ENCODE measurements around the gene FGB. TPM values are rescaled to one million over a fixed set of nuclear protein-coding genes. Genes with fewer than 3 reads are reported as not detected.

Gene FGB
- total RNA-seq, 1 experiment from 2014 or later = 2.0 TPM

DNA sequence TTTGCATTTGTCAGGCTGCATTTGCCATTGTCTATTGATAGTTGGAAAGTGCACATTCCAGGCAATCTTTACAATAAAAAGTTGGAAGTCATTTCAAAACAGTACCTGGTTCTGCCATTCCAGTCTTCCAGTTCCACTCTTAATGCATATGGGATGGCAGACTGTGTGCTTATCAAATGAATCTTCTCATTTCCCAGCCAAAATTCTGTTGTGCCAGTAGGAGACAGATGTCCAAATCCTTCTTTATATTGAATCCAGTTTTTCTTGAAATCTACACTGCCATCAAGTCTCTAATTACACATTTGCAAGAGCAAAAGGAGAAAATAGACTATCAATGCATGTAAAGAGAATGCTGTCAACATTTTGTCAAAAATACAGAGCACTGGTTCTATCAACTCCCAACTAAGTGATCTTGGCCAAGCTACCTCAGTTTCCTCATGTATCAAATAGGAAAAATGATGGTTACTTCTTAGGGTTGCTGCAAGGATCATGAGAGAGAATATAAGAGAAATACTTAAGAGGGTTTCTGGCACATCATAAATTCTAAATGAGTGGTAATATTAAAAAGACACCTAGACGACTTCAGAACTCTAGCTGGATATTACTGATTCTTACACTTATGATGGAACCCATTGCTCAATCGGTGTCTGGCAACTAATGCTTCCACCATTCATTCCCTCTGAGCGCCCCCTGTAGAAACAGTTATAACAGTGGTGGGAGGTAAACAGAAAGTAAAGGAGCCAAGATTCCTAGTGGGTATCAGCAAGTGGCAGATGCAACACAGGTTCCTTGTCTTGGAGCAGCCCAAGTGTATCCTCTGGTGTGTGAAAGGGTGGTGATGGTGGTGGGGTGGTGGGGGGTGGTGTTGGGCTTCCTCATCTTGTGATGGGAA is 45.8 kb downstream of the FGB start:
- intact Hi-C loops (cut with micrococcal nuclease; ENCODE audit: unreplicated experiment) = no loop called here

DNA sequence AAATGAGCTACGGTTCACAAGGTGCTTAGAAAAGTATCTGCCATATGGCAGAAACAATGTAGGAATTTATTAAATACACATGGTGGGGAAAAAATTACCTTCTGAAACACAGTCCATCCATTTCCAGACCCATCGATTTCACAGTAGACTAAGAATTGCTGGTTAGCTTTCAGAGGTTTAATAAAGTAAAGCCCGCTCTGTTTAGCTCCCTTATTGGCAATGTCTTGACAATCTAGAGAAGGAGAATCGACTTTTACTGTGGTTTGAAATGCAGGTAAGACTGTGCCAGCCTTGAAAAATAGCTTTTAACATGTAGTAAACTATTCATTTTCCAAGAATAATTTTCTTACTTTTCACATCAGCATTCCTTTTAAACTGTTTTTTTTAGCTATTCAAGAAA is 46.7 kb downstream of the FGB start:
- Histone ChIP-seq H3K4me3 (ENCODE audit: low read depth in 2 of 2, low read length in 2 of 2) (no peak overlapping the region), H3K9me3 (ENCODE audit: control insufficient read depth, insufficient read depth, low read depth, low read length) (no peaks in the 10 kb centered on the region), H3K36me3 (ENCODE audit: control insufficient read depth, insufficient read depth, low read length) (no peaks in the 10 kb centered on the region), H3K27ac (ENCODE audit: low read length) (no peak overlapping the region), H3K4me1 (ENCODE audit: control insufficient read depth, insufficient read depth, low read length) (no peaks in the 10 kb centered on the region), H3K27me3 (ENCODE audit: control insufficient read depth, insufficient read depth, low read length) (no peaks in the 10 kb centered on the region)
- CTCF ChIA-PET = interaction anchor here (1.2 kb wide), 1 partner anchor 9 kb away, joined by 3 read pairs; no protein-coding TSS in a partner anchor
- intact Hi-C loops (cut with micrococcal nuclease; ENCODE audit: unreplicated experiment) (no loop called here), in situ Hi-C loops (cut with HindIII; ENCODE audit: low pct_unique_long_range_greater_than_20kb, low sequenced_read_pairs) (no loop called here)
- ATAC-seq (no peak), DNase-seq (ENCODE audit: low read depth, low spot score) (no peak)
- POLR2A ChIA-PET = no interaction called here
- TF ChIP-seq SIN3A (IDR thresholded peaks at IDR 0.05; ENCODE audit: borderline replicate concordance, insufficient read depth, low read depth, low read length) (no peak), POLR2AphosphoS5 (IDR thresholded peaks at IDR 0.05; ENCODE audit: low read depth, low read length) (no peak), TCF7L2 (IDR thresholded peaks at IDR 0.05; ENCODE audit: low read depth, low read length) (no peak)
- TF ChIP-seq, protein P1, sequence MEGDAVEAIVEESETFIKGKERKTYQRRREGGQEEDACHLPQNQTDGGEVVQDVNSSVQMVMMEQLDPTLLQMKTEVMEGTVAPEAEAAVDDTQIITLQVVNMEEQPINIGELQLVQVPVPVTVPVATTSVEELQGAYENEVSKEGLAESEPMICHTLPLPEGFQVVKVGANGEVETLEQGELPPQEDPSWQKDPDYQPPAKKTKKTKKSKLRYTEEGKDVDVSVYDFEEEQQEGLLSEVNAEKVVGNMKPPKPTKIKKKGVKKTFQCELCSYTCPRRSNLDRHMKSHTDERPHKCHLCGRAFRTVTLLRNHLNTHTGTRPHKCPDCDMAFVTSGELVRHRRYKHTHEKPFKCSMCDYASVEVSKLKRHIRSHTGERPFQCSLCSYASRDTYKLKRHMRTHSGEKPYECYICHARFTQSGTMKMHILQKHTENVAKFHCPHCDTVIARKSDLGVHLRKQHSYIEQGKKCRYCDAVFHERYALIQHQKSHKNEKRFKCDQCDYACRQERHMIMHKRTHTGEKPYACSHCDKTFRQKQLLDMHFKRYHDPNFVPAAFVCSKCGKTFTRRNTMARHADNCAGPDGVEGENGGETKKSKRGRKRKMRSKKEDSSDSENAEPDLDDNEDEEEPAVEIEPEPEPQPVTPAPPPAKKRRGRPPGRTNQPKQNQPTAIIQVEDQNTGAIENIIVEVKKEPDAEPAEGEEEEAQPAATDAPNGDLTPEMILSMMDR (IDR thresholded peaks at IDR 0.05) = no peak
- TF ChIP-seq, protein P2, sequence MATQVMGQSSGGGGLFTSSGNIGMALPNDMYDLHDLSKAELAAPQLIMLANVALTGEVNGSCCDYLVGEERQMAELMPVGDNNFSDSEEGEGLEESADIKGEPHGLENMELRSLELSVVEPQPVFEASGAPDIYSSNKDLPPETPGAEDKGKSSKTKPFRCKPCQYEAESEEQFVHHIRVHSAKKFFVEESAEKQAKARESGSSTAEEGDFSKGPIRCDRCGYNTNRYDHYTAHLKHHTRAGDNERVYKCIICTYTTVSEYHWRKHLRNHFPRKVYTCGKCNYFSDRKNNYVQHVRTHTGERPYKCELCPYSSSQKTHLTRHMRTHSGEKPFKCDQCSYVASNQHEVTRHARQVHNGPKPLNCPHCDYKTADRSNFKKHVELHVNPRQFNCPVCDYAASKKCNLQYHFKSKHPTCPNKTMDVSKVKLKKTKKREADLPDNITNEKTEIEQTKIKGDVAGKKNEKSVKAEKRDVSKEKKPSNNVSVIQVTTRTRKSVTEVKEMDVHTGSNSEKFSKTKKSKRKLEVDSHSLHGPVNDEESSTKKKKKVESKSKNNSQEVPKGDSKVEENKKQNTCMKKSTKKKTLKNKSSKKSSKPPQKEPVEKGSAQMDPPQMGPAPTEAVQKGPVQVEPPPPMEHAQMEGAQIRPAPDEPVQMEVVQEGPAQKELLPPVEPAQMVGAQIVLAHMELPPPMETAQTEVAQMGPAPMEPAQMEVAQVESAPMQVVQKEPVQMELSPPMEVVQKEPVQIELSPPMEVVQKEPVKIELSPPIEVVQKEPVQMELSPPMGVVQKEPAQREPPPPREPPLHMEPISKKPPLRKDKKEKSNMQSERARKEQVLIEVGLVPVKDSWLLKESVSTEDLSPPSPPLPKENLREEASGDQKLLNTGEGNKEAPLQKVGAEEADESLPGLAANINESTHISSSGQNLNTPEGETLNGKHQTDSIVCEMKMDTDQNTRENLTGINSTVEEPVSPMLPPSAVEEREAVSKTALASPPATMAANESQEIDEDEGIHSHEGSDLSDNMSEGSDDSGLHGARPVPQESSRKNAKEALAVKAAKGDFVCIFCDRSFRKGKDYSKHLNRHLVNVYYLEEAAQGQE (IDR thresholded peaks at IDR 0.05; ENCODE audit: insufficient read depth in 1 of 2, low read depth in 2 of 2, low read length in 1 of 2) = no peak
- BruUV-seq (replicated peaks) = no TSS peak

More for the DNA sequence above, 45.8 kb downstream of the FGB start:
- TF ChIP-seq, protein P2 (IDR thresholded peaks at IDR 0.05; ENCODE audit: insufficient read depth in 1 of 2, low read depth in 2 of 2, low read length in 1 of 2) = no peak
- TF ChIP-seq TCF7L2 (IDR thresholded peaks at IDR 0.05; ENCODE audit: low read depth, low read length) = no peak
- no peak for TF ChIP-seq POLR2AphosphoS5 (IDR thresholded peaks at IDR 0.05; ENCODE audit: low read depth, low read length)
- no peak for ATAC-seq
- H3K36me3 ChIP-seq (ENCODE audit: control insufficient read depth, insufficient read depth, low read length) = no peaks in the 10 kb centered on the region
- POLR2A ChIA-PET = no interaction called here
- no peak overlapping the region for H3K4me3 ChIP-seq (ENCODE audit: low read depth in 2 of 2, low read length in 2 of 2)
- H3K27me3 ChIP-seq (ENCODE audit: control insufficient read depth, insufficient read depth, low read length) = no peaks in the 10 kb centered on the region
- DNase-seq (ENCODE audit: low read depth, low spot score) = no peak
- no TSS peak for BruUV-seq (replicated peaks)
- no peaks in the 10 kb centered on the region for H3K9me3 ChIP-seq (ENCODE audit: control insufficient read depth, insufficient read depth, low read depth, low read length)
- H3K27ac ChIP-seq (ENCODE audit: low read length) = no peak overlapping the region
- in situ Hi-C loops (cut with HindIII; ENCODE audit: low pct_unique_long_range_greater_than_20kb, low sequenced_read_pairs) = no loop called here
- H3K4me1 ChIP-seq (ENCODE audit: control insufficient read depth, insufficient read depth, low read length) = no peaks in the 10 kb centered on the region
- CTCF ChIA-PET = interaction anchor here (1.2 kb wide), 1 partner anchor 10 kb away, joined by 3 read pairs; no protein-coding TSS in a partner anchor
